ENCODE measurements around the gene OR52B4.
A peak's percentile ranks its signal among the peaks of the same experiment; 100 is the strongest.
"Not testable (repeated sequence)": the region's sequence is repeated elsewhere in the genome, so short reads cannot be mapped to it uniquely, and the experiment has no call there.

OR52B4 gene

DNA sequence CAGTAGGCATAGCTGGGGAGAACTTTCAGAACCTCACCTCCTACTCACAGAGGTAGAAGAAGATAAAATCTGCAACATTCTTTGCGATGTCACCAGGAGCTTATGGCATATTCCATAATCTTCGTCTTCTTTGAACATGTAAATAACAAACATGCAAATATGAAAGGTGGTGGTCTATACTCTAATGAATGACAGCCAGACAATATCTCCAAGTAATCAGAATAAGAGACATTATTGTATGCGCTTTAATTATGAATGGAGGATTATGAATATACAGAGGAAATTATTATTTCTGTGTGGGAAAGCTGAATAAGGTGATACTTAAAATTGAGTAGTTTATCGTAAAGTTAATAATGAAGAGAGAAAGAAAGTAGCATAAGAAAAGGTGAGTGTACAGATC is at the start of gene OR52B4:
Gene OR52B4, minus strand, starts transcription at position 101 of the 400 bp plus-strand sequence. Its CDS starts 91 bp downstream, at position 10.
- no peak for DNase-seq (ENCODE audit: low read depth in 2 of 2)

DNA sequence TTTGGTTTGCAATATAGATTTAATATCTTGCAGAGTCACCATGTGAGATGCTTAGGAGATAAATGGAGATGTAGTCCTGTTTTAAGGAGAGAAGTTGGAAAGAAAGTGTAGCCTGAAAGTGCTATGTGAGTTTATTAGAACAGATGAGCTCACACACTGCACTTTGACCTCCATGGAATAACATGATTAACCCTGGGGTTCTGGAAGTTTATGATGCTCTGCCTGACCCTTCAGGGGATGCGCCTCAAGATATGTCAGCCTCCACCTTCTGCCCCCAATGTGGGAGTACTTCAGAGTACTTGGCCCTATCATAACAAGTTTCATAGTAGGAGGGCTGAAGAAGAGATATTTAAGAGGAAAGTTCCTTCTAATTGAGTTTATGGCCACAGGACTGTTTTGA is 48.6 kb upstream of the OR52B4 start:
- no peak for DNase-seq (ENCODE audit: low read depth in 2 of 2)

DNA sequence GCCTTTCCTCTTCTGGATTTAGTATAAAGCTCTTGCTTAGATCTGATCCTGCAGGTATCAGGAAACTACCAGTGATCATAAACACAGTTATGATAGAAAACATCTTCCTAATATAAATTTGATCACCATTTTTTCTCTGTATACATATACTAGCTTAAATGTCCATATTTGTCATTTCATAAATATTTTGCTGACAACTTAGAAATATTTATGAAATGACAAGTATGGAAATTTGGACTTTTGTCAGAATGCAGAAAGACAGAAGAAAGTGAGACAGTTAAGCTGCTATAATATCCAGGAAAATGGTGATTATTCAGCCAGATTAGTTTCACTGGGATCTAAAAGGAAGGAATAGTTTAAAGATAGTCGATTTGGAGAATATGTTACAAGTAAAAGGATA is 48.1 kb upstream of the OR52B4 start:
- DNase-seq (ENCODE audit: low read depth in 2 of 2): no peak

DNA sequence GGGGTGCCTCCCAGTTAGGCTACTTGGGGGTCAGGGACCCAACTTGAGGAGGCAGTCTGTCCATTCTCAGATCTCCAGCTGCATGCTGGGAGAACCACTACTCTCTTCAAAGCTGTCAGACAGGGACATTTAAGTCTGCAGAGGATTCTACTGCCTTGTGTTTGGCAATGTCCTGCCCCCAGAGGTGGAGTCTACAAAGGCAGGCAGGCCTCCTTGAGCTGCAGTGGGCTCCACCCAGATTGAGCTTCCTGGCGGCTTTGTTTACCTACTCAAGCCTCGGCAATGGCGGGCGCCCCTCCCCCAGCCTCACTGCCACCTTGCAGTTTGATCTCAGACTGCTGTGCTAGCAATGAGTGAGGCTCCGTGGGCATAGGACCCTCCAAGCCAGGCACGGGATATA is 38.0 kb upstream of the OR52B4 start:
- DNase-seq (ENCODE audit: low read depth in 2 of 2): not testable (repeated sequence)

DNA sequence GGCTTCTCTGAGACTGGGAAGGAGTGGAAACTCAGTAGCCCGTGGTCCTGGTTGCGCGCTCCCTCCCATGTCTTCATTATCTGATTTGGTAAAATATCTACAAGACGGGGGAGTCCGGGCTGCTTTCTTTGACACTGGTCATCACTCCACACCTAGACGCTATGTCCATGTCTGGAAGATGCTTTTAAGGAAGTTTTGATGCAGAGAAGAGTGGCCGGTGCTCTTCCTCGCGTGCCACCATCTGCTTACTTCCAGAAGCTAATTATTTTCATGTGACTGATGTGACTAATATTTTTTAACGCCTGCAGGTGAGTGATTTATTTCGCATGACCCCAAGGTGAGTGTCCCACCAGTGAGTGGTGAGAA is 25.7 kb upstream of the OR52B4 start:
- DNase-seq (ENCODE audit: low read depth in 2 of 2): no peak

DNA sequence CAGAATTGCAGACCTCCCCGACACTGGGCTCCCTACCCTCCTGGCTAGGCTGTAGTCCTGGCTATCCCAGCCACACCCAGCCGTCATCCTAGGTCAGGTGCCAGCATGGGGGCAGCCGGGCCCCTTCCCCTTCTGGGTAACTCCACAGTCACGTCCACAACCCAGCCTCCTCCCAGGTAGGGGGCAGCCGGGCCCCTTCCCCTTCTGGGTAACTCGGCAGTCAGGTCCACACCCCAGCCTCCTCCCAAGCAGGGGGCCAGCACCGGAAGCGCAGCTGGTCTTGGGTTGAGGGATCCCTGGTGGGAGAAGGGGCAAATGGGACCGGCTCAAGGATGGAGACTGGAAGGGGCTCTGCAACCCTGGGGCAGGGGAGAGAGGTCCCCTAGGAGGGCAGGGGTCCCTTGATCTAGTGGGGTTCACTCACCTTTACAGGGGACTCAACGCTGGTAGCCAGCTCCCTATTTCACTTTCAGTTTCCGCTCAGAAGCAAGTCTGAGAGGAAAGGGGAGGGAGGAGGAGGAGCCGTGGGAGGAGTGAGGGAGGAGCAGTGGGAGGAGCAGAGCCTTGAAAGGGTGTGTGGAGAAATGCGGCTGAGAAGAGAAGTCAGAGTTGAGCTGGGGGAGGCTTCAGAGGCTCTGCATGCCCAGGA is 25.1 kb upstream of the OR52B4 start, which contains the start of gene TRIM21:
Gene TRIM21, minus strand, starts transcription at position 494 of the 649 bp plus-strand sequence. CDS start 3,293 bp downstream, outside the sequence.
- DNase-seq (ENCODE audit: low read depth in 2 of 2): peak; percentile 72 to 87

DNA sequence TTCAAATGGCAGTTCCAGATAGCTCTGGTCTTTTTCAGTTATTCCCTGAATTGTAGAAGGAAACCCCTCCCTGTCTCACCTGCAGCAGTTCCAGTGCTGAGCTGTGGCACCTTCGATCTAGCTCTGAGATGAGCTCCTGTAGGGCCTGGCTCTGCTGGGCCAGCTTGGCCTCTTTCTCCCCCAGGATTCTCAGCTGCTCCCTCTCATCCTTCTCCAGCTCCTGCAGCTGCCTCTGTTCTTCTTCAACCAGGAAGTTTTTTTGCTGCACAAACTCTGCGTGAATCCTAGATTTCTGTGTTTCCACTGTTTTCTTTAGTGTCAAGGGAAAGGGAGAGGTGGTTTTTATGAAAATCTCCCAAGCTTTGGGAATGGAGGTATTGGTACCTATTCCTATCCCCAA is 20.0 kb upstream of the OR52B4 start:
- no peak for DNase-seq (ENCODE audit: low read depth in 2 of 2)

DNA sequence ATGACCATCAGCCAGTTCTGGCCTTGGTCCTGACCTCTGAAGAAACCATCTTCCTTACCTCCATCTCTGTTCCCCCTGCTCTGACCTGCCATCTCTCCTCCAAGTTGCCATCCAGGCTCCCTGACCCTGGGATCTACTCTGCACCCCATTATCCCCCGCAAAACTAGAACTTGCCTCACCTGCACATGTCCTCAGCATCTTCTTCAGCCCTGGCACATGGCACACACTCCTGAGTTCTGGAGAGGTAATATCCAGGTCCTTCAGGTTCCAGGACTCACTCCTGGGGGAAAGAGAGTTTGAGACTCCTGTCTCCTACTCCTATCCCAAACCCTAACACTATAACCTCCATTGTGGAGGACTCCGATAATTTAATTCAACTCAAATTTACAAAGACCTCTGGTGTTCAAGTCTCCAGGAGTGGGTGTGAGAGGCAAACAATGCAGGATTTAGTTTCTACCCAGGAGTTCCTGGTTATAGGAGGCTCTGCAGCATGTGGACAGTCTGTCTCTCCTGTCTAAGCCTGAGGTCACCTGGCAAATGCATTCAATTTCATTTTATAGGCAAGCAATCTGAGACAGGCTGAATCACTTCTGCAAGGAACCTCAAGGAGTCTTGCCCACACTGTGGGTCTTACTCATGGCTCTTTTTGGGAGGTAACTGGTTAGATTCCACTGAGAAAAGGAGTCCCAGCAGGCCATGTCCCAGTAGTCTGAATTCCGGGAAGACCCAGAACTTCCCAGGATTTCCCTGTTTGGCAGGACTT is 18.0 kb upstream of the OR52B4 start:
- no peak for DNase-seq (ENCODE audit: low read depth in 2 of 2)

DNA sequence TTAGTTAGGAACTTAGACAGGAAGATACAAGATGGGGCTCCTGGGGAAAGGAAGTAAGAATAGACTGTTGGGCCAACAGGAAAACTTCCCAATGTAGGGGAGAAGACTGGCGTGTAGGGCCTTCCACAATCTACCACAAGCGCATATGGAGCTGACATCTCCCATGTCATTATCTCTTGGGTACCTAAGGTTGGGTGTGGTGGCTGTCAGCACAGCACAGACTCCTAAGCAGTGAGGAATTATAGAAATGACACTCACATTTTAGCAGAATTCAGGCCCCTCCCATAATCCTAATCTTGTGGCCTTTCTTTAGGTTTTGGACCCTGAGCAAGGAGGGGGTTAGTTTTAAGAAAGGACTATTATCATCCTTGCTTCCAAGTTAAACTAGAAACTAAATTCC is 13.7 kb upstream of the OR52B4 start:
- no peak for DNase-seq (ENCODE audit: low read depth in 2 of 2)

DNA sequence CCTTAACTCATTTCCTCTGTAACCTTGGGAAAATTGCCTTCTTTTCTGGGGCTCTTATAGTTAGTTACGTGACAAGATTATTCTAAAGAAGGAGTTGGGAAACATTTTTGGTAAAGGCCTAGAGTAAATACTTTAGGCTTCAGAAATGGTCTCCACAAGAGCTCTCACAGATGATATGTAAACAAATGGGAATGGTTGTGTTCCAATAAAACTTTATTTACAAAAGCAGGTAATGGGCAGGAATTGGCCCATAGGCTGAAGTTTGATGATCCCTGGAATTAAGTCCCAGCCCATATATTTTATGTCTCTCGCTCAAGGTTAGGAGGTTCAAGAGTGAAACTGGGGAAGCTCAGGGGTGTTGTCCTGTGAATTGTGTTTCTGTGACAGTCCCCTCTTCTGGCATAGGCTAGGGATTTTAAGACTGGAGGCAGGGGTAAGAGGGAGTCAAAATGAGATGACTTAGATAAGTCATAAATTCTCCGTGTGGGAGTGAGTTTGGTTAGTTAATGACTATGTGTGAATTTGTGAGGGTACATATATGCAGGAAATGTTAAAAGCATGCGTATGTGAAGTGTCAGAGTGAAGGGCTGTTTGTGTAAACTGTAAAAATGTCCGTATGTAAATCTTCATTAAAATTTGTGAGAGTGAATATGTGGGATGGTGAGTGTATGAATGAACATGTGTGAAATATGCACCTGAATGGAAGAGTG is 7.4 kb upstream of the OR52B4 start:
- DNase-seq (ENCODE audit: low read depth in 2 of 2): no peak

DNA sequence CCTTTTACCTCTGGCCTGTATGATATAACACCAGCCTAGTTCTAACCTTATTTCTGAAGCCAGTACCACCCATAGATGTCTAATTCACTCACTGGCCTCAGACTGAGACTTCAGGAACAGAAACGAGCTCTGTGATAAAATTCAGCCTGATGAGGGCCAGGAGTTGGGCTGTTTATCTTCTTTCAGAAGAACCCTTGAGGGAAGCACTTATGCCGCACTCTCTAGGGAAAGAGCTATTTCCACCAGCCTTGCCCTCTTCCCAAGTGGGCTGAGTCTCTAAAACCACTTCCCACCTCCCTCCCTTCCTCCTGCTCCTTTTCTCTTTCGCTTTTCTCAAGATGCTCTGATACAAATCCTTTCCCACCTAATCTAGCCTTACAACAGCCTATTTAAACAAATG is 2.0 kb upstream of the OR52B4 start:
- no peak for DNase-seq (ENCODE audit: low read depth in 2 of 2)

DNA sequence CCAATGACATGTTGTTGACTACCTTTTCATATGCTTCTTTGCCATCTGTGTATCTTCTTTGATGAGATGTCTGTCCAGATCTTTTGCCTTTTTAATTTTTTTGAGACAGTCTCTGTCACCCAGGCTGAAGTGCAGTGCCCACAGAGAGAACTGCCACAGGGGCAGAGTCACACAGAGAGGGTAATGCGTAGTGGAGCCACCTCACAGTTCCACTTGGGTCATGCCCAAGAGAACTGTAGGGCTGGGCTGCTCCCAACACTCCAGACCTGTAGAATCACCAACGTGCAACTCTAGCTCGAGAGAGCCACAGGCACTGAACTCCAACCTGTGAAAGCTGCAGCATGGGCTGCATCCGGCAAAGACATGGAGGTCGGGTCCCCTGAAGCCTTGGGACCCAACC is 20.0 kb downstream of the OR52B4 start:
- DNase-seq (ENCODE audit: low read depth in 2 of 2): not testable (repeated sequence)

DNA sequence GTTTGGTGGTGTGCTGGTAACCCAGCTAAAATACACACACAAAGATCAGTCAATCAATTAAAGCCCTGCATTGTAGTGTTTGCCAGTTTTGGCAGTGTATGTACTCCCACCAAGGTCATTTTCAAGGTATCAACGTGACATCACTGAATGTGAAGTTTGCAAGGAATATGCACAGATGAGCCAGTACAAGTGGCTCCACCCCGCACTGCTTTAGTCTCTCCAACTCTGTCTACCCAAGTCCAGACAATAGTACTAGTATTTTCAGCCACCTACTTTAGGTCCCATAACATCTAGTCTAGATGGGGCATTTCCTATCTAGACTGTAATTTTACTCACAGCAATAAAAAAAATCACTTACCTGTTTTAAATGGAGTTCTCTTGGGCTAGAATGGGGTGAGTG is 22.8 kb downstream of the OR52B4 start:
- not testable (repeated sequence) for DNase-seq (ENCODE audit: low read depth in 2 of 2)

DNA sequence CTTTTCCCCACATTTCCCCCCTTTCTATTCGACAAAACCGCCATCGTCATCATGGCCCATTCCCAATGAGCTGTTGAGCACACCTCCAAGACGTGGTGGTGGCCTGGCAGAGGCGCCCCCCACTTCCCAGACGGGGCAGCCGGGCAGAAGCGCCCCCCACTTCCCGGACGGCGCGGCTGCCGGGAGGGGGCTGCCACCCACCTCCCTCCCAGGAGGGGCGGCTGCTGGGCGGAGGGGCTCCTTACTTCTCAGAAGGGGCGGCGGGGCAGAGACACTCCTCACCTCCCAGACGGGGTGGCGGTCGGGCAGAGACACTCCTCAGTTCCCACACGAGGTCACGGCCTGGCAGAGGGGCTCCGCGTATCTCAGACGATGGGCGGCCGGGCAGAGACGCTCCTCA is 33.8 kb downstream of the OR52B4 start:
- DNase-seq (ENCODE audit: low read depth in 2 of 2): not testable (repeated sequence)

Data from stimulated activated CD4-positive, alpha-beta T cell treated with anti-CD3 and anti-CD28 coated beads, Interleukin-15, amount 100 ng/mL, for 48 hours (primary cell).